GM23338 (cell line): ENCODE data around the gene PAQR6. TPM values are rescaled to one million over a fixed set of nuclear protein-coding genes. Genes with fewer than 3 reads are reported as not detected.

Source experiments
- ATAC-seq: fragments of 200-7000 bp; cut with Tn5 transposase; 3 replicates; pipeline ENCODE4 v1.9.1; 2020
- DNase-seq: peaks from one replicate; pipeline ENCODE4 v3.0.0-alpha.2; 2015; ENCODE audit warnings: low spot score
- H2AFZ ChIP-seq: fragments of 200-600 bp; sonication (generic); 2 replicates; pipeline ENCODE4 v1.8.0; 2016; ENCODE audit warnings: antibody characterized with exemption, mild to moderate bottlenecking, moderate library complexity
- H3F3A ChIP-seq: fragments of 200-600 bp; sonication (generic); replicated peaks from 2 replicates; pipeline ENCODE4 v1.8.0; 2017; ENCODE audit warnings: antibody characterized with exemption, mixed run types, low read depth
- H3K27ac ChIP-seq: fragments of 200-600 bp; sonication (generic); 2 replicates; pipeline ENCODE4 v1.6.1; 2016; ENCODE audit warnings: low read depth
- H3K27me3 ChIP-seq: fragments of 200-600 bp; sonication (generic); 2 replicates; pipeline ENCODE4 v1.8.0; 2016; ENCODE audit warnings: mild to moderate bottlenecking, mixed run types, moderate library complexity; ENCODE audit not compliant: insufficient read depth
- H3K36me3 ChIP-seq: fragments of 200-600 bp; sonication (generic); 2 replicates; pipeline ENCODE4 v1.8.0; 2016; ENCODE audit warnings: mild to moderate bottlenecking; ENCODE audit not compliant: insufficient read depth
- H3K4me1 ChIP-seq: fragments of 200-600 bp; sonication (generic); 2 replicates; pipeline ENCODE4 v1.8.0; 2016; ENCODE audit warnings: mild to moderate bottlenecking, moderate library complexity; ENCODE audit not compliant: insufficient read depth
- H3K4me2 ChIP-seq: fragments of 200-600 bp; sonication (generic); 2 replicates; pipeline ENCODE4 v1.7.1; 2017; ENCODE audit warnings: mixed run types
- H3K4me3 ChIP-seq: fragments of 200-600 bp; sonication (generic); 2 replicates; pipeline ENCODE4 v1.6.1; 2016; ENCODE audit warnings: mixed run types
- H3K79me2 ChIP-seq: fragments of 200-600 bp; sonication (generic); replicated peaks from 2 replicates; pipeline ENCODE4 v1.8.0; 2017; ENCODE audit warnings: mild to moderate bottlenecking; ENCODE audit not compliant: insufficient read depth
- H3K9me2 ChIP-seq: fragments of 200-600 bp; sonication (generic); 2 replicates; pipeline ENCODE4 v1.8.0; 2017; ENCODE audit not compliant: insufficient read depth
- H4K20me1 ChIP-seq: fragments of 200-600 bp; sonication (generic); replicated peaks from 2 replicates; pipeline ENCODE4 v1.8.0; 2017; ENCODE audit warnings: mild to moderate bottlenecking; ENCODE audit not compliant: insufficient read depth
- H3K27ac Mint-ChIP-seq: 2 replicates; pipeline ENCODE4 v1.8.0; 2020; ENCODE audit warnings: inconsistent platforms, mild to moderate bottlenecking, moderate library complexity, mixed read lengths
- H3K27me3 Mint-ChIP-seq: 3 replicates; pipeline ENCODE4 v1.8.0; 2022; ENCODE audit warnings: low read depth, mild to moderate bottlenecking, moderate library complexity, mixed read lengths, inconsistent platforms; ENCODE audit not compliant: insufficient read depth, poor library complexity
- H3K36me3 Mint-ChIP-seq: 3 replicates; pipeline ENCODE4 v1.8.0; 2021; ENCODE audit warnings: low read depth, mild to moderate bottlenecking, inconsistent platforms, moderate library complexity, mixed read lengths
- H3K4me1 Mint-ChIP-seq: 3 replicates; pipeline ENCODE4 v1.8.0; 2020; ENCODE audit warnings: mild to moderate bottlenecking, inconsistent platforms, mixed read lengths
- H3K4me3 Mint-ChIP-seq: 3 replicates; pipeline ENCODE4 v1.8.0; 2021; ENCODE audit warnings: moderate library complexity, mild to moderate bottlenecking, inconsistent platforms, mixed read lengths
- H3K9me3 Mint-ChIP-seq: 3 replicates; pipeline ENCODE4 v1.8.0; 2020; ENCODE audit warnings: moderate library complexity, mild to moderate bottlenecking, inconsistent platforms, mixed read lengths
- CREB1 ChIP-seq: fragments of 250-450 bp; sonication (Bioruptor Pico); IDR thresholded peaks from 2 replicates; pipeline ENCODE4 v1.5.0; 2020; ENCODE audit warnings: low read depth, mild to moderate bottlenecking, moderate library complexity
- EZH2 ChIP-seq: fragments of 200-600 bp; sonication (generic); IDR thresholded peaks from one replicate; pipeline ENCODE4 v1.8.0; 2017; ENCODE audit warnings: antibody characterized with exemption, mild to moderate bottlenecking, low read depth; ENCODE audit not compliant: unreplicated experiment
- JUNB ChIP-seq: IDR thresholded peaks from one replicate; pipeline ENCODE4 v1.6.1; 2016; ENCODE audit warnings: antibody characterized with exemption; ENCODE audit not compliant: unreplicated experiment
- NANOG ChIP-seq: IDR thresholded peaks from 2 replicates; pipeline ENCODE4 v1.6.1; 2016; ENCODE audit warnings: antibody characterized with exemption, borderline replicate concordance
- POLR2AphosphoS5 ChIP-seq: IDR thresholded peaks from 2 replicates; pipeline ENCODE4 v1.6.1; 2016; ENCODE audit warnings: antibody characterized with exemption, low read depth
- STAT1 ChIP-seq: IDR thresholded peaks from one replicate; pipeline ENCODE4 v1.6.1; 2016; ENCODE audit warnings: antibody characterized with exemption; ENCODE audit not compliant: unreplicated experiment
- ZNF331 ChIP-seq: fragments of 250-450 bp; sonication (Bioruptor Pico); IDR thresholded peaks from 2 replicates; pipeline ENCODE4 v1.5.0; 2020; ENCODE audit warnings: low read depth, mild to moderate bottlenecking, moderate library complexity
- ZNF462 ChIP-seq: fragments of 250-450 bp; sonication (Bioruptor Pico); IDR thresholded peaks from 2 replicates; pipeline ENCODE4 v1.5.0; 2020; ENCODE audit warnings: mild to moderate bottlenecking, moderate library complexity
- polyA plus RNA-seq: library from polyadenylated mRNA; unstranded; fragments of >200 nt; fragmentation: Nextera tagmentation; extraction: Ambion mirVana; gene quantifications from 2 replicates; pipeline ENCODE4 v1.2.1, GENCODE V29; 2016
- total RNA-seq: library from RNA; depleted of rRNA; stranded (reverse); fragments of >200 nt; shearing (Covaris generic); gene quantifications from 2 replicates; pipeline ENCODE4 v1.2.3, GENCODE V29; 2014
- TF ChIP-seq, protein P1 (sequence below): IDR thresholded peaks from one replicate; pipeline ENCODE4 v1.6.1; 2018; ENCODE audit warnings: antibody characterized with exemption; ENCODE audit not compliant: unreplicated experiment
- TF ChIP-seq, protein P2 (sequence below), 2 experiments: fragments of 200-600 bp in 1 of 2; sonication (generic) in 1 of 2; conservative IDR thresholded peaks; 2 replicates each; pipeline versions ENCODE4 v1.5.1 to v1.6.1; 2016 to 2017; ENCODE audit warnings: antibody characterized with exemption in 2 of 2, low read depth in 2 of 2, mild to moderate bottlenecking in 2 of 2, moderate library complexity in 1 of 2

PAQR6 gene
- total and polyA plus RNA-seq, 2 experiments from 2014 or later: 2.4 to 4.2 TPM

DNA sequence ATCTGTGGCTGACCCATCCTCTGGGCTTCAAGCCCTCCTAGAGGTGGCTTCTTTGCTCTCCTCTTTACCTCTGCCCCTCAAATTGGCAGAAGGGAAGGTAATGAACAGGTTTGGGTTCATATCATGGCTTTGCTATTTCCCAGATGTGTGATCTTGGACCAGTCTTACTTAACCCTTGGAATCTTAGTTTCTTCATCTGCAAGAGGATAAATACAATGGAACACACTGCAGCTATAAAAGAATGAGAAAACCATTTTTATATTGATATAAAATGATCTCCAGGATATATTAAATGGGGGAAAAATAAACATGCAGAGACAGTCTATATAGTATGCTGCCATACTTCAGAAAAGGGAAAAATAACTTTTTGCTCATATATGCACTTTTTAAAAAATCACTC, 42.0 kb upstream of the PAQR6 start (continued):
- TF ChIP-seq, protein P1, sequence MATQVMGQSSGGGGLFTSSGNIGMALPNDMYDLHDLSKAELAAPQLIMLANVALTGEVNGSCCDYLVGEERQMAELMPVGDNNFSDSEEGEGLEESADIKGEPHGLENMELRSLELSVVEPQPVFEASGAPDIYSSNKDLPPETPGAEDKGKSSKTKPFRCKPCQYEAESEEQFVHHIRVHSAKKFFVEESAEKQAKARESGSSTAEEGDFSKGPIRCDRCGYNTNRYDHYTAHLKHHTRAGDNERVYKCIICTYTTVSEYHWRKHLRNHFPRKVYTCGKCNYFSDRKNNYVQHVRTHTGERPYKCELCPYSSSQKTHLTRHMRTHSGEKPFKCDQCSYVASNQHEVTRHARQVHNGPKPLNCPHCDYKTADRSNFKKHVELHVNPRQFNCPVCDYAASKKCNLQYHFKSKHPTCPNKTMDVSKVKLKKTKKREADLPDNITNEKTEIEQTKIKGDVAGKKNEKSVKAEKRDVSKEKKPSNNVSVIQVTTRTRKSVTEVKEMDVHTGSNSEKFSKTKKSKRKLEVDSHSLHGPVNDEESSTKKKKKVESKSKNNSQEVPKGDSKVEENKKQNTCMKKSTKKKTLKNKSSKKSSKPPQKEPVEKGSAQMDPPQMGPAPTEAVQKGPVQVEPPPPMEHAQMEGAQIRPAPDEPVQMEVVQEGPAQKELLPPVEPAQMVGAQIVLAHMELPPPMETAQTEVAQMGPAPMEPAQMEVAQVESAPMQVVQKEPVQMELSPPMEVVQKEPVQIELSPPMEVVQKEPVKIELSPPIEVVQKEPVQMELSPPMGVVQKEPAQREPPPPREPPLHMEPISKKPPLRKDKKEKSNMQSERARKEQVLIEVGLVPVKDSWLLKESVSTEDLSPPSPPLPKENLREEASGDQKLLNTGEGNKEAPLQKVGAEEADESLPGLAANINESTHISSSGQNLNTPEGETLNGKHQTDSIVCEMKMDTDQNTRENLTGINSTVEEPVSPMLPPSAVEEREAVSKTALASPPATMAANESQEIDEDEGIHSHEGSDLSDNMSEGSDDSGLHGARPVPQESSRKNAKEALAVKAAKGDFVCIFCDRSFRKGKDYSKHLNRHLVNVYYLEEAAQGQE: no peak
- TF ChIP-seq EZH2 (no peak), ZNF331 (CRISPR knock-in tag) (no peak)

DNA sequence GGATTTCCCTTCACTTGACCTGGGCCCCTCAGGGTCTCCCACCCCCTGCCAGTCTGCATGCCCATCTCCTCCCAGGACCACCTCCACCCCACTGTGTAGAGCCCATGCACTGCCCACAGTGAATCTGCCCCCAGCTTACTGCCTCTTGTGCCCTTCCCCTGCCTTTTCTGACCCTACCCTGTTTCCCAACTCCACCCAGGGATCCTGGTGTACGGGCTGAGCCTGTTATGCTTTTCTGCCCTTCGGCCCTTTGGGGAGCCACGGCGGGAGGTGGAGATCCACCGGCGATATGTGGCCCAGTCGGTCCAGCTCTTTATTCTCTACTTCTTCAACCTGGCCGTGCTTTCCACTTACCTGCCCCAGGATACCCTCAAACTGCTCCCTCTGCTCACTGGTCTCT, 38.2 kb upstream of the PAQR6 start:
- DNase-seq: no peak
- Histone ChIP-seq H3K4me1 (peaks cover 16% of the 10 kb centered on the region), H3K27ac (no peak overlapping the region), H3K36me3 (no peaks in the 10 kb centered on the region), H3K79me2 (peaks cover 12% of the 10 kb centered on the region), H3K9me2 (no peaks in the 10 kb centered on the region), H3K27me3 (no peaks in the 10 kb centered on the region), H3F3A (peaks cover 11% of the 10 kb centered on the region), H2AFZ (no peak overlapping the region), H3K4me3 (no peak overlapping the region), H4K20me1 (peaks cover 7% of the 10 kb centered on the region), H3K4me2 (no peak overlapping the region)
- Mint-ChIP-seq H3K4me1 (peaks cover 17% of the 10 kb centered on the region), H3K9me3 (no peaks in the 10 kb centered on the region), H3K27ac (no peak overlapping the region), H3K27me3 (peaks cover 14% of the 10 kb centered on the region), H3K4me3 (no peak overlapping the region), H3K36me3 (no peaks in the 10 kb centered on the region; the same call in 1 of the 3 replicates)
- ATAC-seq: no peak
- TF ChIP-seq NANOG: no peak
- TF ChIP-seq, protein P1: no peak
- no peak for TF ChIP-seq CREB1 (CRISPR knock-in tag)
- no peak for TF ChIP-seq ZNF462 (CRISPR knock-in tag)
- no peak for TF ChIP-seq JUNB
- TF ChIP-seq POLR2AphosphoS5: no peak
- TF ChIP-seq STAT1: no peak
- TF ChIP-seq, protein P2, sequence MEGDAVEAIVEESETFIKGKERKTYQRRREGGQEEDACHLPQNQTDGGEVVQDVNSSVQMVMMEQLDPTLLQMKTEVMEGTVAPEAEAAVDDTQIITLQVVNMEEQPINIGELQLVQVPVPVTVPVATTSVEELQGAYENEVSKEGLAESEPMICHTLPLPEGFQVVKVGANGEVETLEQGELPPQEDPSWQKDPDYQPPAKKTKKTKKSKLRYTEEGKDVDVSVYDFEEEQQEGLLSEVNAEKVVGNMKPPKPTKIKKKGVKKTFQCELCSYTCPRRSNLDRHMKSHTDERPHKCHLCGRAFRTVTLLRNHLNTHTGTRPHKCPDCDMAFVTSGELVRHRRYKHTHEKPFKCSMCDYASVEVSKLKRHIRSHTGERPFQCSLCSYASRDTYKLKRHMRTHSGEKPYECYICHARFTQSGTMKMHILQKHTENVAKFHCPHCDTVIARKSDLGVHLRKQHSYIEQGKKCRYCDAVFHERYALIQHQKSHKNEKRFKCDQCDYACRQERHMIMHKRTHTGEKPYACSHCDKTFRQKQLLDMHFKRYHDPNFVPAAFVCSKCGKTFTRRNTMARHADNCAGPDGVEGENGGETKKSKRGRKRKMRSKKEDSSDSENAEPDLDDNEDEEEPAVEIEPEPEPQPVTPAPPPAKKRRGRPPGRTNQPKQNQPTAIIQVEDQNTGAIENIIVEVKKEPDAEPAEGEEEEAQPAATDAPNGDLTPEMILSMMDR (conservative IDR thresholded peaks at IDR 0.05; ENCODE audit: low read depth in 2 of 2): no peak
